HepG2 (cell line): ENCODE data around the gene CAPN11. TPM values are rescaled to one million over a fixed set of nuclear protein-coding genes. Genes with fewer than 3 reads are reported as not detected.
A peak's percentile ranks its signal among the peaks of the same experiment; 100 is the strongest.

Experiments used
- GATAD1 ChIP-seq: IDR thresholded peaks from 2 replicates; pipeline ENCODE4 v1.6.1; 2016; ENCODE audit warnings: missing genetic modification reagents, missing compliant biosample characterization
- KMT2B ChIP-seq: IDR thresholded peaks from 2 replicates; pipeline ENCODE4 v1.6.1; 2016; ENCODE audit warnings: missing genetic modification reagents, missing compliant biosample characterization
- LCORL ChIP-seq, 2 experiments: fragments of 450-650 bp in 1 of 2; sonication (generic) in 1 of 2; formaldehyde crosslinking in 1 of 2; IDR thresholded peaks; 2 replicates each; pipeline versions ENCODE4 v1.5.0 to v1.6.1; 2017 to 2020; ENCODE audit warnings: antibody characterized with exemption in 1 of 2, missing genetic modification reagents in 1 of 2
- LRRFIP1 ChIP-seq: sonication (generic); formaldehyde crosslinking; conservative IDR thresholded peaks from 2 replicates; pipeline ENCODE4 v1.4.0; 2020; ENCODE audit warnings: missing genetic modification reagents
- SALL2 ChIP-seq: sonication (generic); formaldehyde crosslinking; IDR thresholded peaks from 2 replicates; pipeline ENCODE4 v1.8.1; 2023; ENCODE audit warnings: mild to moderate bottlenecking, missing genetic modification reagents, inconsistent platforms
- SKIL ChIP-seq: sonication (generic); formaldehyde crosslinking; IDR thresholded peaks from 2 replicates; pipeline ENCODE4 v1.8.0; 2022; ENCODE audit warnings: missing genetic modification reagents, mild to moderate bottlenecking, moderate library complexity, borderline replicate concordance
- TCF7 ChIP-seq: sonication (generic); IDR thresholded peaks from 2 replicates; pipeline ENCODE4 v1.6.1; 2016; ENCODE audit warnings: antibody characterized with exemption, low read depth
- TOPORS ChIP-seq: sonication (generic); formaldehyde crosslinking; IDR thresholded peaks from 2 replicates; pipeline ENCODE4 v1.8.0; 2023; ENCODE audit warnings: mild to moderate bottlenecking, missing genetic modification reagents
- ZBTB7A ChIP-seq: sonication (generic); formaldehyde crosslinking; IDR thresholded peaks from 2 replicates; pipeline ENCODE4 v1.8.0; 2022; ENCODE audit warnings: mild to moderate bottlenecking, missing genetic modification reagents
- ZNF318 ChIP-seq: sonication (generic); formaldehyde crosslinking; IDR thresholded peaks from 2 replicates; pipeline ENCODE4 v1.4.0; 2020; ENCODE audit warnings: mild to moderate bottlenecking, missing genetic modification reagents
- ZNF414 ChIP-seq: sonication (generic); formaldehyde crosslinking; IDR thresholded peaks from 2 replicates; pipeline ENCODE4 v1.5.0; 2020; ENCODE audit warnings: missing genetic modification reagents
- ZNF501 ChIP-seq: sonication (generic); formaldehyde crosslinking; IDR thresholded peaks from 2 replicates; pipeline ENCODE4 v1.5.1; 2020; ENCODE audit warnings: mild to moderate bottlenecking, moderate library complexity, missing genetic modification reagents
- ZNF773 ChIP-seq: sonication (generic); formaldehyde crosslinking; IDR thresholded peaks from 2 replicates; pipeline ENCODE4 v1.4.0; 2020; ENCODE audit warnings: missing genetic modification reagents, borderline replicate concordance
- polyA plus RNA-seq, 8 experiments: library from polyadenylated mRNA; depleted of rRNA in 3 of 8; stranded (reverse) in 7 of 8; unstranded in 1 of 8; fragments of >200 nt; fragmentation: Illumina TruSeq in 4 of 8; extraction: Trizol in 4 of 8; gene quantifications; 2 replicates each; pipeline versions ENCODE4 v1.2.1 to v1.2.3, GENCODE V29; 2011 to 2016; ENCODE audit warnings: low read depth in 4 of 8, missing spikeins in 1 of 8, mixed read lengths in 1 of 8; ENCODE audit not compliant: insufficient read depth in 1 of 8
- total RNA-seq, 5 experiments: library from RNA; depleted of rRNA; stranded (reverse); fragments of >200 nt; fragmentation: Illumina TruSeq; extraction: Trizol; gene quantifications; 2 replicates each; pipeline ENCODE4 v1.2.3, GENCODE V29; 2016; ENCODE audit warnings: low read depth in 1 of 5
- TF ChIP-seq, protein P1 (sequence below): sonication (generic); formaldehyde crosslinking; IDR thresholded peaks from 2 replicates; pipeline ENCODE4 v1.5.0; 2020; ENCODE audit warnings: missing genetic modification reagents

CAPN11 gene
- total and polyA plus RNA-seq, 2 of the 13 experiments (the other 11 are each of a cell fraction or from before 2014, with no cell fraction given): 0.07 to 0.11 TPM

DNA sequence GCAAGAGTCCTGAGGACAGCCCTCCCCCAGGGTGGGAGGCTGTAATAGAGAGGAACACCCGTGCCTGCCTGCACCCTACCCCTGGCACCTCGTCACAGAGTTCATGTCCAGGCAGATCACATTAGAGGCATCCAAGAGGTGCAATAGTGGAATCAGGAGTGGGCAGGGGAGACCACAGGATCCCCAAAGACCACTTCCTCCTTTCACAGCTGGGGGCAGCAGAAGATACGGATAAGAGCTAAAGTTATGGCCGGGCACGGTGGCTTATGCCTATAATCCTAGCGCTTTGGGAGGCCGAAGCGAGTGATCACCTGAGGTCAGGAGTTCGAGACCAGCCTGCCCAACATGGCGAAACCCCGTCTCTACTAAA, 1.5 kb upstream of the CAPN11 start (continued):
- no peak for TF ChIP-seq LCORL (IDR thresholded peaks at IDR 0.05)
- TF ChIP-seq LCORL (CRISPR knock-in tag; IDR thresholded peaks at IDR 0.05): no peak
- TF ChIP-seq TOPORS (CRISPR knock-in tag): no peak
- TF ChIP-seq GATAD1: no peak
- no peak for TF ChIP-seq TCF7
- TF ChIP-seq SKIL (CRISPR knock-in tag): no peak
- 0 out of 2 replicates have a peak, but pooled peaks have one; percentile 45 for TF ChIP-seq SALL2
- no peak for TF ChIP-seq ZNF773
- no peak for TF ChIP-seq LRRFIP1 (CRISPR knock-in tag)
- no peak for TF ChIP-seq KMT2B (CRISPR knock-in tag)
- no peak for TF ChIP-seq ZNF501 (CRISPR knock-in tag)
- TF ChIP-seq, protein P1, sequence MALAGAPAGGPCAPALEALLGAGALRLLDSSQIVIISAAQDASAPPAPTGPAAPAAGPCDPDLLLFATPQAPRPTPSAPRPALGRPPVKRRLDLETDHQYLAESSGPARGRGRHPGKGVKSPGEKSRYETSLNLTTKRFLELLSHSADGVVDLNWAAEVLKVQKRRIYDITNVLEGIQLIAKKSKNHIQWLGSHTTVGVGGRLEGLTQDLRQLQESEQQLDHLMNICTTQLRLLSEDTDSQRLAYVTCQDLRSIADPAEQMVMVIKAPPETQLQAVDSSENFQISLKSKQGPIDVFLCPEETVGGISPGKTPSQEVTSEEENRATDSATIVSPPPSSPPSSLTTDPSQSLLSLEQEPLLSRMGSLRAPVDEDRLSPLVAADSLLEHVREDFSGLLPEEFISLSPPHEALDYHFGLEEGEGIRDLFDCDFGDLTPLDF (CRISPR knock-in tag): no peak
- peak; percentile 30; the same call in 1 of the 2 replicates for TF ChIP-seq ZBTB7A
- TF ChIP-seq ZNF318 (CRISPR knock-in tag): peak; percentile 9; the same call in 1 of the 2 replicates
- TF ChIP-seq ZNF414 (CRISPR knock-in tag): no peak
